Karpas-422 (cell line): ENCODE measurements around the gene PPM1N. TPM values are rescaled to one million over a fixed set of nuclear protein-coding genes. Genes with fewer than 3 reads are reported as not detected.

Source experiments
- DNase-seq: peaks from one replicate; pipeline ENCODE4 v3.0.0-alpha.2; 2015
- H2AFZ ChIP-seq: fragments of 200-600 bp; sonication (generic); 2 replicates; pipeline ENCODE4 v1.6.1; 2014; ENCODE audit warnings: antibody characterized with exemption, low read length, mixed read lengths
- H3K27ac ChIP-seq: fragments of 200-600 bp; sonication (generic); 2 replicates; pipeline ENCODE4 v1.5.1; 2014; ENCODE audit warnings: mild to moderate bottlenecking, low read length, moderate library complexity
- H3K27me3 ChIP-seq: fragments of 200-600 bp; sonication (generic); 2 replicates; pipeline ENCODE4 v1.6.1; 2014; ENCODE audit warnings: low read length, mixed read lengths
- H3K36me3 ChIP-seq: fragments of 200-600 bp; sonication (generic); 2 replicates; pipeline ENCODE4 v1.6.1; 2014; ENCODE audit warnings: low read length, mixed read lengths; ENCODE audit not compliant: insufficient read depth
- H3K4me1 ChIP-seq: fragments of 200-600 bp; sonication (generic); 2 replicates; pipeline ENCODE4 v1.6.1; 2014; ENCODE audit warnings: mild to moderate bottlenecking, low read length, mixed read lengths
- H3K4me2 ChIP-seq: fragments of 200-600 bp; sonication (generic); 2 replicates; pipeline ENCODE4 v1.6.1; 2014; ENCODE audit warnings: low read length, low read depth, mild to moderate bottlenecking; ENCODE audit not compliant: poor library complexity, severe bottlenecking
- H3K4me3 ChIP-seq: fragments of 200-600 bp; sonication (generic); 2 replicates; pipeline ENCODE4 v1.5.1; 2014; ENCODE audit warnings: mild to moderate bottlenecking, antibody characterized with exemption, low read length, mixed read lengths
- H3K79me2 ChIP-seq: fragments of 200-600 bp; sonication (generic); 2 replicates; pipeline ENCODE4 v1.6.1; 2014; ENCODE audit warnings: mild to moderate bottlenecking, low read length, mixed read lengths
- H3K9ac ChIP-seq: fragments of 200-600 bp; sonication (generic); 2 replicates; pipeline ENCODE4 v1.6.0; 2014; ENCODE audit warnings: low read length
- H3K9me2 ChIP-seq: fragments of 200-600 bp; sonication (generic), shearing (Covaris generic); replicated peaks from 2 replicates; pipeline ENCODE4 v1.6.0; 2014; ENCODE audit warnings: mild to moderate bottlenecking, low read length, moderate library complexity; ENCODE audit not compliant: insufficient read depth
- H3K9me3 ChIP-seq: fragments of 300-700, 200-600 bp; sonication (generic); 2 replicates; pipeline ENCODE4 v1.6.1; 2014; ENCODE audit warnings: low read length, mixed read lengths
- H4K20me1 ChIP-seq: fragments of 200-600 bp; sonication (generic); 2 replicates; pipeline ENCODE4 v1.6.1; 2014; ENCODE audit warnings: mild to moderate bottlenecking, antibody characterized with exemption, low read length, low read depth; ENCODE audit not compliant: insufficient read depth
- total RNA-seq: library from RNA; depleted of rRNA; stranded (reverse); fragments of >200 nt; shearing (Covaris generic); gene quantifications from 2 replicates; pipeline ENCODE4 v1.2.3, GENCODE V29; 2014; ENCODE audit warnings: low replicate concordance

The PPM1N gene
- total RNA-seq, 1 experiment from 2014 or later: 0.71 TPM

DNA sequence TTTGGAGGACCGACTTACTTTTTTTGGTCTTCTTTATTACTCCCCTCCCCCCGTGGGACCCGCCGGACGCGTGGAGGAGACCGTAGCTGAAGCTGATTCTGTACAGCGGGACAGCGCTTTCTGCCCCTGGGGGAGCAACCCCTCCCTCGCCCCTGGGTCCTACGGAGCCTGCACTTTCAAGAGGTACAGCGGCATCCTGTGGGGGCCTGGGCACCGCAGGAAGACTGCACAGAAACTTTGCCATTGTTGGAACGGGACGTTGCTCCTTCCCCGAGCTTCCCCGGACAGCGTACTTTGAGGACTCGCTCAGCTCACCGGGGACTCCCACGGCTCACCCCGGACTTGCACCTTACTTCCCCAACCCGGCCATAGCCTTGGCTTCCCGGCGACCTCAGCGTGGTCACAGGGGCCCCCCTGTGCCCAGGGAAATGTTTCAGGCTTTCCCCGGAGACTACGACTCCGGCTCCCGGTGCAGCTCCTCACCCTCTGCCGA, 30.0 kb upstream of the PPM1N start:
- H2AFZ ChIP-seq: no peak overlapping the region
- no peaks in the 10 kb centered on the region for H3K27me3 ChIP-seq
- peak overlapping the region; percentile 88 for H3K4me3 ChIP-seq
- peak overlapping the region; percentile 88 for H3K4me2 ChIP-seq
- 0 out of 2 replicates have a peak, but pooled peaks cover 7% of the 10 kb centered on the region for H3K79me2 ChIP-seq
- H3K9me3 ChIP-seq: no peaks in the 10 kb centered on the region
- peaks cover 25% of the 10 kb centered on the region for H3K4me1 ChIP-seq
- peak overlapping the region; percentile 82 for H3K9ac ChIP-seq
- no peaks in the 10 kb centered on the region for H4K20me1 ChIP-seq
- H3K36me3 ChIP-seq: no peaks in the 10 kb centered on the region
- DNase-seq: peak; percentile 80
- H3K27ac ChIP-seq: peak overlapping the region; percentile 77
- H3K9me2 ChIP-seq: no peaks in the 10 kb centered on the region

DNA sequence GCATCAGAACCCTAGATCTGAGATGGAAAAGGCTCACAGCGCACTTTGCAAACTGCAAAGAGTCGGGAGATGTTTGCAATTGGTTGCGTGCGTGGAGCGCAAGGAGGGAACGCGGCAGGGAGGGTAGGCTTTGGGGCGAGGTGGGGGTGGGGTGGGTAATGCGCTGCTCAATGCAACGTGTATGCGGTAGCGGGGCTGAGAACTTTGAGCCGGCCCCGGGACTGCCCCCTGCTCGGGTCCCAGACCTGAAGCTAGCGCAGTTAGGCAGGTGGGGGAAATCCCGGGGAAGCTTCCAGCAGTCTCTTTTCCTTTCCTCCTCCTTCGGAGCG, 29.5 kb upstream of the PPM1N start:
- Histone ChIP-seq H3K4me3 (peak overlapping the region; percentile 88), H4K20me1 (no peaks in the 10 kb centered on the region), H2AFZ (no peak overlapping the region), H3K4me2 (peak overlapping the region; percentile 88), H3K9me3 (no peaks in the 10 kb centered on the region), H3K9ac (peak overlapping the region; percentile 82), H3K79me2 (0 out of 2 replicates have a peak, but pooled peaks cover 7% of the 10 kb centered on the region), H3K4me1 (peaks cover 25% of the 10 kb centered on the region), H3K9me2 (no peaks in the 10 kb centered on the region), H3K27ac (peak overlapping the region; percentile 77), H3K27me3 (no peaks in the 10 kb centered on the region), H3K36me3 (no peaks in the 10 kb centered on the region)
- DNase-seq: peak; percentile 90

DNA sequence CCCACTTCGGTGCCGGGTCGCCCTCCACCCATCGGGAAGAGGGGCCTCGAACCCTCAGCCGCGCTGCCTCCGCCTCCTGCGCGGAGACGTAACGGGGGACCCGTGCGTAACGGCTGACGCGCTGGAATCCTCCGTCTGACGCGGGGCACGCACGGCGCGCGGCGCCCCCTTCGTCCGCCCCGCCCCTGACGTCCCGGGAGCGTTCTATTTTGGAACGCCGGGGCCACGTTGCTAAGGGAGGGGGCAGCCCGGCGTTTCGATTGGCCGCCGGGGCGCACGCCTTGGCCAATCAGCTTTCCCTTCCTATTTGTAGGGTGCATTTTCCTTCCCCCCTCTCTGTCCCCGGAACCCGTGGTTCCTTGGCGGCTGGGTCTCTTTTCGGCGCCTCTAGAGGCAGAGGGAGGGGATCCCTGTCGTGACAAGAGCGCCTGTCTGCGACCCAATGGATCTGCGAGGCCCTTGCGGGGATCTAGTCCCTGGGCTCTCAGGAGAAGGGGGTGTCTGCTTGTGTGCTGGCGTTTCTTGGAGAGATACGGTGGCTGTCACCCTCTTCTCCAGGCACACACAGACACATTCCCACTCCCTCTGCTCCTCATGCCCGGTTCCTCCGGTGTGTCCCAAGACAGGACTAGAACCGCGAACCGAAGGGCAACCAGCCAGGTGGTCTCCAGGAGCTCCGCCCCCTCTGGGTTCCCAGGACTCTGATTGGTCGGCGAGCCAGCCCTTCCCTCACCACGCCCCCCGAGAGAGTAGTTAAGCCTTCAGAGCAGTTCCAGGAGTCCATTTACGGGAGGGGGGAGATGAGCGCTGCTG, 28.9 kb upstream of the PPM1N start:
- no peaks in the 10 kb centered on the region for H3K36me3 ChIP-seq
- H3K9me2 ChIP-seq: no peaks in the 10 kb centered on the region
- DNase-seq: peak; percentile 99
- H4K20me1 ChIP-seq: no peaks in the 10 kb centered on the region
- peak overlapping the region; percentile 88 for H3K4me2 ChIP-seq
- H3K27ac ChIP-seq: peak overlapping the region; percentile 83
- H3K9me3 ChIP-seq: no peaks in the 10 kb centered on the region
- peak overlapping the region; percentile 88 for H3K4me3 ChIP-seq
- no peaks in the 10 kb centered on the region for H3K27me3 ChIP-seq
- no peak overlapping the region; the same call in 1 of the 2 replicates for H2AFZ ChIP-seq
- 0 out of 2 replicates have a peak, but pooled peaks cover 7% of the 10 kb centered on the region for H3K79me2 ChIP-seq
- peak overlapping the region; percentile 87 for H3K9ac ChIP-seq
- peaks cover 25% of the 10 kb centered on the region for H3K4me1 ChIP-seq

DNA sequence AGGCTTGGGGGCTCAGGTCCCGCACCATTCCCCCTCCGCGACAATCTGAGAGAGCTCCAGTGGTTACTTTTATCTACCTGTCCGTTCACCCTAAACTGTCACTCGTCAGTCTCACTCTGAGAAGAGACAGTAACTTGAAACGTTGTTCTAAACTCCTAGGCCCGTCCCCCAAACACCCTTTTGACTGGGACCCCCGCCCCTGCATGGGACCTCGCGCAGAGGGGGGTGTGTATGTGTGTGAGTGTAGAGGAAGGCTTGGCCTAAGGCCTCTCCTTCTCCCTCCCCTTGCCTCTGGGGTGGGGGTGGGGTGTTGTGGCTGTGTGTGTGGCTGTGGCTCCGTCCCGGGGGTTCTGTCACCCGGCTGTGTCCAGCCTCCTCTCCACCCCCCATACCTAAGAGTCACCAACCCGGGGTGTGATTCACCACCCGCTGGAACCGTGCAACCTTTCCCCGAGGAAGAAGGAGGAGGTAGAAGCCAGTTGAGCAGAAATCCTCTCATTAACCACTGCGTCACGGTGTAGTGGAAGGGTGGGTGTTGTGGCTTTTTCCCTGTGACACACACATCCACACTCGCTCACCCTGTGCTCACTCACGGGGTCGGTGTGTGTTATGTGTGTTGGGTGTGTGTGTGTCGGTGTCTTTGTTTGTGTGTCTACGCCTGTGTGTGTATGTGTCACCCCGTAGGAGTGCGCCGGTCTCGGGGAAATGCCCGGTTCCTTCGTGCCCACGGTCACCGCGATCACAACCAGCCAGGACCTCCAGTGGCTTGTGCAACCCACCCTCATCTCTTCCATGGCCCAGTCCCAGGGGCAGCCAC, 28.1 kb upstream of the PPM1N start:
- peak overlapping the region; percentile 87 for H3K9ac ChIP-seq
- 0 out of 2 replicates have a peak, but pooled peaks cover 7% of the 10 kb centered on the region for H3K79me2 ChIP-seq
- H3K9me2 ChIP-seq: no peaks in the 10 kb centered on the region
- no peak overlapping the region; the same call in 1 of the 2 replicates for H3K27ac ChIP-seq
- no peaks in the 10 kb centered on the region for H3K27me3 ChIP-seq
- H3K4me2 ChIP-seq: peak overlapping the region; percentile 88
- H3K36me3 ChIP-seq: no peaks in the 10 kb centered on the region
- H3K4me3 ChIP-seq: peak overlapping the region; percentile 88
- H2AFZ ChIP-seq: no peak overlapping the region
- peaks cover 25% of the 10 kb centered on the region for H3K4me1 ChIP-seq
- no peaks in the 10 kb centered on the region for H3K9me3 ChIP-seq
- DNase-seq: no peak
- no peaks in the 10 kb centered on the region for H4K20me1 ChIP-seq

DNA sequence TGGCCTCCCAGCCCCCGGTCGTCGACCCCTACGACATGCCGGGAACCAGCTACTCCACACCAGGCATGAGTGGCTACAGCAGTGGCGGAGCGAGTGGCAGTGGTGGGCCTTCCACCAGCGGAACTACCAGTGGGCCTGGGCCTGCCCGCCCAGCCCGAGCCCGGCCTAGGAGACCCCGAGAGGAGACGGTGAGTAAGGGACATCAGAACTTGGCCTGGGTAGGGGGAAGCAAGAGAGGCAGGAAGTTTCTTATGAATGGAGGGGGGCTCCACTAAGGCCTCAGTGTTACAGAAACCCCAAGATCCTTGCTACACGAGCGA, 27.5 kb upstream of the PPM1N start:
- H3K27me3 ChIP-seq: no peaks in the 10 kb centered on the region
- peak overlapping the region; percentile 87; the same call in 1 of the 2 replicates for H3K9ac ChIP-seq
- H3K79me2 ChIP-seq: 0 out of 2 replicates have a peak, but pooled peaks cover 7% of the 10 kb centered on the region
- H3K27ac ChIP-seq: no peak overlapping the region
- H2AFZ ChIP-seq: no peak overlapping the region
- peak overlapping the region; percentile 88 for H3K4me2 ChIP-seq
- no peak for DNase-seq
- H3K4me3 ChIP-seq: no peak overlapping the region
- no peaks in the 10 kb centered on the region for H3K9me2 ChIP-seq
- H3K9me3 ChIP-seq: no peaks in the 10 kb centered on the region
- H4K20me1 ChIP-seq: no peaks in the 10 kb centered on the region
- no peaks in the 10 kb centered on the region for H3K36me3 ChIP-seq
- H3K4me1 ChIP-seq: peaks cover 27% of the 10 kb centered on the region

DNA sequence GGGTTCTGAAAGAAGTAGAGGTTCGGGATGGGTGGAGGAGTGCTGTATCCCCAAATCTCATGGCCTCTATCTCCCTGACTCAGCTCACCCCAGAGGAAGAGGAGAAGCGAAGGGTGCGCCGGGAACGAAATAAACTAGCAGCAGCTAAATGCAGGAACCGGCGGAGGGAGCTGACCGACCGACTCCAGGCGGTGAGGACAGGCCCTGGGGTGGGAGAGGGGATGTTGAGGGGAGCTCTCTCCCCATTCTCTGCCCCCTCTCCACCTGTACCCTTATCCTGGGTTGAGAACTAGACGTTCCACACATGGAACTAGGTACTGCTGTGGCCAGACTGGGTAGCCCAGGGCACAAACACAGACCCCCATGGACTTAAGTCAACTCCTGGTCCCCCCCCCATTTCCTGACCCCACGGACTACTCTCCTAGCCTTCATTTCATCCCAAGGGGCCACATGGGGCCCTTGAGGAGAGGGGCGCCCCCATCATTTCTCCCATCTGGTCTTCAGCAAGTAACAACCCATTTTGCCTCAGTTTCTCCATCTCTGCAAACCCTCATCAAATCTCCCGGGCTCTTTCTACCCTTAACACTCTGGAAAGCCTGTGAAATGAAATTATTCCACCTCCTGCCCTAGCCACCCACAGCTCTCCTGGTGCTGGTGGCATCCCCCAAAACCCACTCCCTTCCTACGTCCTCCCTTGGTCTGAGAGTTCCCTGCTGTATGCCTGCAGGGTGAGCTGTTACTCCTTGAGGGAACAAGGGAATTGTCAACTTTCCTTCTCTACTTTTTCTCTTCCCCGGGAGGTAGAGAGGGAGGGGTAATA, 26.9 kb upstream of the PPM1N start:
- Histone ChIP-seq H3K4me2 (no peak overlapping the region), H3K9me3 (no peaks in the 10 kb centered on the region), H3K4me1 (peaks cover 33% of the 10 kb centered on the region), H3K9me2 (no peaks in the 10 kb centered on the region), H3K4me3 (no peak overlapping the region), H3K27me3 (no peaks in the 10 kb centered on the region), H3K9ac (no peak overlapping the region), H4K20me1 (no peaks in the 10 kb centered on the region), H3K36me3 (no peaks in the 10 kb centered on the region), H3K79me2 (0 out of 2 replicates have a peak, but pooled peaks cover 7% of the 10 kb centered on the region), H2AFZ (no peak overlapping the region), H3K27ac (no peak overlapping the region)
- no peak for DNase-seq

DNA sequence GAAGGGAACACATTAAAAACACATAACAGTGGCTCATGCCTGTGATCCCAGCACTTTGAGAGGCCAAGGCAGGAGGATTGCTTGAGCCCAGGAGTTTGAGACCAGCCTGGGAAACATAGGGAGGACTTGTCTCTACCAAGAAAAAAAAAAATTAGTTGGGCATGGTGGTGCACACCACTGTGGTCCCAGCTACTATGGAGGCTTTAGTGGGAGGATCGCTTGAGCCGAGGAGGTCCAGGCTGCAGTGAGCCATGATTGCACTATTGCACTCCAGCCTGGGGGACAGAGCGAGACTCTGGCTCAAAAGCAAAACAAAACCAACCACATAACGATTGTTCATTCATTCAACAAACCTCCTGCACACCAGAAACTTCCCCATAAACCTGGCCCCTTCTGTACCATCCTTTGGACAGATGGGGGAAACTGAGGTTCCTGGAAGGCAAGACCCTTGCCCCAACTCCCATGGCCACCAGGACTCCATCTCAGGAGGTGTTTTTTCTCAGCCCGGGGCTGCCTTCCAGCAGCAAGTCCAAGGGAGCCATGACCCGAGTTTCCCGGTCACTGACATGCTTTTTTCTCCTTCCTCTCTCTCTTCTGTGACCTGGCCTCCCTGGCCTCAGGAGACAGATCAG, 26.2 kb upstream of the PPM1N start:
- no peak overlapping the region for H3K4me2 ChIP-seq
- no peaks in the 10 kb centered on the region for H3K36me3 ChIP-seq
- H3K79me2 ChIP-seq: 0 out of 2 replicates have a peak, but pooled peaks cover 7% of the 10 kb centered on the region
- DNase-seq: no peak
- H3K9me3 ChIP-seq: no peaks in the 10 kb centered on the region
- no peak overlapping the region for H3K4me3 ChIP-seq
- peaks cover 34% of the 10 kb centered on the region for H3K4me1 ChIP-seq
- H3K27ac ChIP-seq: no peak overlapping the region
- no peak overlapping the region for H2AFZ ChIP-seq
- no peaks in the 10 kb centered on the region for H4K20me1 ChIP-seq
- H3K9ac ChIP-seq: no peak overlapping the region
- H3K27me3 ChIP-seq: no peaks in the 10 kb centered on the region
- H3K9me2 ChIP-seq: no peaks in the 10 kb centered on the region
